SH-SY5Y (cell line): Measurements from ENCODE around the gene SYMPK.

ENCODE experiments used
- GATA2 ChIP-seq: IDR thresholded peaks from 2 replicates; pipeline ENCODE4 v1.6.1; 2011; ENCODE audit warnings: mild to moderate bottlenecking, low read depth, low read length
- GATA3 ChIP-seq: IDR thresholded peaks from 2 replicates; pipeline ENCODE4 v1.6.1; 2011; ENCODE audit warnings: low read depth, mild to moderate bottlenecking, low read length, moderate library complexity

- no peak for TF ChIP-seq GATA2
- no peak for TF ChIP-seq GATA3
These were observed 21.1 kb upstream of the SYMPK start for GRCh38 chr19:45883881-45884681.
